MM.1S (cell line): ENCODE measurements around the gene SHFL.

Source experiments
- DNase-seq: peaks from one replicate; pipeline ENCODE4 v3.0.0-alpha.2; 2015
- H2AFZ ChIP-seq: fragments of 300-600 bp; sonication (generic); 2 replicates; pipeline ENCODE4 v1.6.0; 2016; ENCODE audit warnings: antibody characterized with exemption, low read length
- H3F3A ChIP-seq: fragments of 300-600 bp; sonication (generic); 2 replicates; pipeline ENCODE4 v1.6.1; 2016; ENCODE audit warnings: mild to moderate bottlenecking, antibody characterized with exemption, low read length, moderate library complexity, mixed read lengths; ENCODE audit not compliant: insufficient read depth
- H3K27ac ChIP-seq: fragments of 300-600 bp; sonication (generic); 2 replicates; pipeline ENCODE4 v1.5.1; 2016; ENCODE audit warnings: mild to moderate bottlenecking, low read length
- H3K27me3 ChIP-seq: fragments of 300-600 bp; sonication (generic); replicated peaks from 2 replicates; pipeline ENCODE4 v1.6.0; 2016; ENCODE audit warnings: low read length; ENCODE audit not compliant: insufficient read depth
- H3K36me3 ChIP-seq: fragments of 300-600 bp; sonication (generic); replicated peaks from 2 replicates; pipeline ENCODE4 v1.6.1; 2016; ENCODE audit warnings: mild to moderate bottlenecking, low read length, mixed read lengths; ENCODE audit not compliant: insufficient read depth
- H3K4me1 ChIP-seq: fragments of 300-600 bp; sonication (generic); 2 replicates; pipeline ENCODE4 v1.6.1; 2016; ENCODE audit warnings: low read length, mixed read lengths
- H3K4me2 ChIP-seq: fragments of 300-600 bp; sonication (generic); 2 replicates; pipeline ENCODE4 v1.6.0; 2016; ENCODE audit warnings: low read depth, low read length
- H3K4me3 ChIP-seq: fragments of 300-600 bp; sonication (generic); 2 replicates; pipeline ENCODE4 v1.5.1; 2016; ENCODE audit warnings: low read length, mixed read lengths
- H3K79me2 ChIP-seq: fragments of 300-600 bp; sonication (generic); 2 replicates; pipeline ENCODE4 v1.6.1; 2016; ENCODE audit warnings: mixed run types, low read length, mixed read lengths
- H3K9ac ChIP-seq: fragments of 300-600 bp; sonication (generic); 2 replicates; pipeline ENCODE4 v1.6.1; 2016; ENCODE audit warnings: low read length, mixed read lengths
- H3K9me2 ChIP-seq: fragments of 300-600 bp; sonication (generic); replicated peaks from 2 replicates; pipeline ENCODE4 v1.6.1; 2016; ENCODE audit warnings: mild to moderate bottlenecking, low read length, mixed read lengths; ENCODE audit not compliant: insufficient read depth
- H3K9me3 ChIP-seq: fragments of 300-600 bp; sonication (generic); replicated peaks from 2 replicates; pipeline ENCODE4 v1.6.1; 2016; ENCODE audit warnings: mild to moderate bottlenecking, low read length, mixed read lengths; ENCODE audit not compliant: insufficient read depth
- H4K20me1 ChIP-seq: fragments of 300-600 bp; sonication (generic); 2 replicates; pipeline ENCODE4 v1.6.1; 2016; ENCODE audit warnings: mild to moderate bottlenecking, low read length, moderate library complexity, mixed read lengths; ENCODE audit not compliant: insufficient read depth
- EZH2 ChIP-seq: fragments of 300-600 bp; sonication (generic); optimal IDR thresholded peaks from 2 replicates; pipeline ENCODE3; 2017; ENCODE audit warnings: low read depth, mild to moderate bottlenecking, antibody characterized with exemption, low read length, mixed read lengths
- EZH2phosphoT487 ChIP-seq: fragments of 300-600 bp; sonication (generic); IDR thresholded peaks from 2 replicates; pipeline ENCODE4 v1.6.1; 2018; ENCODE audit warnings: antibody characterized with exemption, low read length
- TF ChIP-seq, protein P1 (sequence below): fragments of 300-600 bp; sonication (generic); IDR thresholded peaks from 2 replicates; pipeline ENCODE4 v1.5.1; 2016; ENCODE audit warnings: antibody characterized with exemption, low read length, mixed read lengths

The SHFL gene

DNA sequence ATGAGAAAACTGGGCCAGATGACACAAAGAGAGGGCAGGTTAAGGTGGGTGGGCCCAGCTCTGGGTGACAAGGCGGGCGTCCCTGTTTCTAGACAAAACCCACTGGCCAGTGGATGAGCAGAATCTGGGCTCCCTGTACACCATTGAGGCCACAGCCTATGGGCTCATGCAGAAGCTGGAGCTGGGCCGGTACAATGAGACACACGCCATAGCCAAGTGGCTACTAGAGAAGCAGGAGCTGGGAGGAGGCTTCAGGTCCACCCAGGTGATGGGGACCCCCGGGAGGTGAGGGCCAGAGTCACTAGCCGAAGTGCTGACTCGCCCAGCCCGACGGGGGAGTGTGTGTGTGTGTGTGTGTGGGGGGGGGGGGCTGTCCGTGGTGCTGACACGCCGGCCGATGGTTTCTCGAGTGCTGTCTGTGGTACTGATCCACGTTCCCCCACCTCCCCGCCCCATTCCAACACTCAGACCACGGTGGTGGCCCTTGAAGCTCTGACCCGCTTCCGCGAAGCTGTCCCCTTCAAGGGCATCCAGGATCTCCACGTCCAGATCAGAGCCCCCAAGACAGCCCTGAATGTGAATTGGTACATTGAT is 24.3 kb upstream of the SHFL start:
- Histone ChIP-seq H3K27ac (no peak overlapping the region), H3K4me3 (no peak overlapping the region), H3F3A (no peaks in the 10 kb centered on the region), H2AFZ (no peak overlapping the region), H3K9me2 (no peaks in the 10 kb centered on the region), H3K9me3 (no peaks in the 10 kb centered on the region), H3K27me3 (peaks cover 71% of the 10 kb centered on the region), H3K9ac (no peak overlapping the region), H3K4me2 (no peak overlapping the region), H4K20me1 (no peaks in the 10 kb centered on the region), H3K36me3 (no peaks in the 10 kb centered on the region), H3K79me2 (no peaks in the 10 kb centered on the region), H3K4me1 (no peaks in the 10 kb centered on the region)
- no peak for TF ChIP-seq EZH2
- TF ChIP-seq, protein P1, sequence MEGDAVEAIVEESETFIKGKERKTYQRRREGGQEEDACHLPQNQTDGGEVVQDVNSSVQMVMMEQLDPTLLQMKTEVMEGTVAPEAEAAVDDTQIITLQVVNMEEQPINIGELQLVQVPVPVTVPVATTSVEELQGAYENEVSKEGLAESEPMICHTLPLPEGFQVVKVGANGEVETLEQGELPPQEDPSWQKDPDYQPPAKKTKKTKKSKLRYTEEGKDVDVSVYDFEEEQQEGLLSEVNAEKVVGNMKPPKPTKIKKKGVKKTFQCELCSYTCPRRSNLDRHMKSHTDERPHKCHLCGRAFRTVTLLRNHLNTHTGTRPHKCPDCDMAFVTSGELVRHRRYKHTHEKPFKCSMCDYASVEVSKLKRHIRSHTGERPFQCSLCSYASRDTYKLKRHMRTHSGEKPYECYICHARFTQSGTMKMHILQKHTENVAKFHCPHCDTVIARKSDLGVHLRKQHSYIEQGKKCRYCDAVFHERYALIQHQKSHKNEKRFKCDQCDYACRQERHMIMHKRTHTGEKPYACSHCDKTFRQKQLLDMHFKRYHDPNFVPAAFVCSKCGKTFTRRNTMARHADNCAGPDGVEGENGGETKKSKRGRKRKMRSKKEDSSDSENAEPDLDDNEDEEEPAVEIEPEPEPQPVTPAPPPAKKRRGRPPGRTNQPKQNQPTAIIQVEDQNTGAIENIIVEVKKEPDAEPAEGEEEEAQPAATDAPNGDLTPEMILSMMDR, result no peak
- no peak for TF ChIP-seq EZH2phosphoT487
- no peak for DNase-seq

GRCh38 chr19:10068205-10068604 is 17.9 kb upstream of the SHFL start:
- no peak for TF ChIP-seq EZH2
- TF ChIP-seq, protein P1, result no peak
- TF ChIP-seq EZH2phosphoT487, result no peak
- H3K4me2 ChIP-seq, result no peak overlapping the region

GRCh38 chr19:10069046-10069445 is 17.1 kb upstream of the SHFL start:
- Histone ChIP-seq H3K4me2 (no peak overlapping the region), H4K20me1 (no peaks in the 10 kb centered on the region), H2AFZ (no peak overlapping the region), H3K27me3 (peaks cover 81% of the 10 kb centered on the region), H3K9me2 (no peaks in the 10 kb centered on the region), H3K4me1 (no peaks in the 10 kb centered on the region), H3K79me2 (no peaks in the 10 kb centered on the region), H3K9ac (no peak overlapping the region), H3F3A (no peaks in the 10 kb centered on the region), H3K9me3 (no peaks in the 10 kb centered on the region), H3K36me3 (no peaks in the 10 kb centered on the region), H3K27ac (no peak overlapping the region), H3K4me3 (no peak overlapping the region)
- DNase-seq, result no peak
- TF ChIP-seq EZH2 (no peak), EZH2phosphoT487 (no peak)
- TF ChIP-seq, protein P1, result no peak

More at GRCh38 chr19:10068205-10068604, 17.9 kb upstream of the SHFL start:
- H3K9me2 ChIP-seq, result no peaks in the 10 kb centered on the region
- H3K4me1 ChIP-seq, result no peaks in the 10 kb centered on the region
- no peak for DNase-seq
- H3K4me3 ChIP-seq, result no peak overlapping the region
- no peaks in the 10 kb centered on the region for H3K79me2 ChIP-seq
- H3K27me3 ChIP-seq, result peaks cover 84% of the 10 kb centered on the region
- no peak overlapping the region for H3K27ac ChIP-seq
- H3K9me3 ChIP-seq, result no peaks in the 10 kb centered on the region
- no peaks in the 10 kb centered on the region for H3K36me3 ChIP-seq
- H3K9ac ChIP-seq, result no peak overlapping the region
- no peaks in the 10 kb centered on the region for H4K20me1 ChIP-seq
- no peak overlapping the region for H2AFZ ChIP-seq
- H3F3A ChIP-seq, result no peaks in the 10 kb centered on the region
